ENCODE results near the gene IPCEF1. TPM values are rescaled to one million over a fixed set of nuclear protein-coding genes. Genes with fewer than 3 reads are reported as not detected.

The IPCEF1 gene
- total RNA-seq, 1 experiment from 2014 or later = 1.9 TPM

DNA sequence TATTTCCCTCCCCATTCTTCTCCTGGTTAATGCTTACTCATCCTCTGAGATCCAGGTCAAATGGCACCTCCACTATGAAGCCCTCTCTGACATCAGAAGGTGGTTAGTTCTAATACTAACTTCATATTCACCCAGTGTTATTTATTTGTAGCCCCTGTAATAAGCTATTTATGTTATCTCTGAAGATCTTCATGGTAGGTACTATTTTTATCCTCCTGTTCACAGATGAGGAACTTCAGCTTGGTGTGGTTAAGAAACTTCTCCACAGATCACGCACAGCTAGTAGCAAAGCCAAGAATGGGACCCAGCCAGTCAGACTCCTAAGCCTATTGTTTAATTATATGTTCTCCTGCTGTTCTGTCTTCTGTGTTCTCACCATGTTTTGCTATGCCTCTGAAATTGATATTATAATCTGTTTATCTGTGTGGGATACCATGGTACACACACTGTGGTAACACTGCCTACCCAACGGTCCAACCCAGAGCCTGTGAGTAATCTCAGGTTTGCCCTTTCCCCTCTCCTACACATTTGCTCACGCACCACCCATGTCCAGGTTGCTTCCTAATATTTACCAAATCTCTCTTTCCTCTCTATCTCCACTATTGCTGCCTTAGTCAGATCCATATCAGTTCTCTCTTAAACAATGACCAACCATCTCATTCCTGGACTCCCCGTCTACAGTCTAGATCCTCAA, 98.4 kb downstream of the IPCEF1 start:
- no peaks in the 10 kb centered on the region for H3K36me3 Mint-ChIP-seq (ENCODE audit: insufficient read depth, unreplicated experiment)
- H3K27ac Mint-ChIP-seq (ENCODE audit: unreplicated experiment) = no peak overlapping the region
- no peak overlapping the region for H3K4me3 Mint-ChIP-seq (ENCODE audit: unreplicated experiment)
- intact Hi-C loops (cut with micrococcal nuclease; ENCODE audit: unreplicated experiment) = no loop called here
- Histone ChIP-seq H3K36me3 (ENCODE audit: control insufficient read depth, insufficient read depth, low read length) (no peaks in the 10 kb centered on the region), H3K9me3 (peaks cover 9% of the 10 kb centered on the region; the same call in 1 of the 2 replicates), H3K4me1 (no peaks in the 10 kb centered on the region), H3K4me3 (ENCODE audit: low read depth, low read length) (no peak overlapping the region), H3K27me3 (replicated peaks; ENCODE audit: control insufficient read depth, insufficient read depth, low read length) (no peaks in the 10 kb centered on the region)
- peaks cover 29% of the 10 kb centered on the region for H3K9me3 Mint-ChIP-seq (ENCODE audit: unreplicated experiment)
- H3K4me1 Mint-ChIP-seq (ENCODE audit: low read depth, unreplicated experiment) = peaks cover 6% of the 10 kb centered on the region
- POLR2A ChIA-PET = no interaction called here
- TF ChIP-seq, protein P1, sequence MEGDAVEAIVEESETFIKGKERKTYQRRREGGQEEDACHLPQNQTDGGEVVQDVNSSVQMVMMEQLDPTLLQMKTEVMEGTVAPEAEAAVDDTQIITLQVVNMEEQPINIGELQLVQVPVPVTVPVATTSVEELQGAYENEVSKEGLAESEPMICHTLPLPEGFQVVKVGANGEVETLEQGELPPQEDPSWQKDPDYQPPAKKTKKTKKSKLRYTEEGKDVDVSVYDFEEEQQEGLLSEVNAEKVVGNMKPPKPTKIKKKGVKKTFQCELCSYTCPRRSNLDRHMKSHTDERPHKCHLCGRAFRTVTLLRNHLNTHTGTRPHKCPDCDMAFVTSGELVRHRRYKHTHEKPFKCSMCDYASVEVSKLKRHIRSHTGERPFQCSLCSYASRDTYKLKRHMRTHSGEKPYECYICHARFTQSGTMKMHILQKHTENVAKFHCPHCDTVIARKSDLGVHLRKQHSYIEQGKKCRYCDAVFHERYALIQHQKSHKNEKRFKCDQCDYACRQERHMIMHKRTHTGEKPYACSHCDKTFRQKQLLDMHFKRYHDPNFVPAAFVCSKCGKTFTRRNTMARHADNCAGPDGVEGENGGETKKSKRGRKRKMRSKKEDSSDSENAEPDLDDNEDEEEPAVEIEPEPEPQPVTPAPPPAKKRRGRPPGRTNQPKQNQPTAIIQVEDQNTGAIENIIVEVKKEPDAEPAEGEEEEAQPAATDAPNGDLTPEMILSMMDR (IDR thresholded peaks at IDR 0.05; ENCODE audit: insufficient read depth in 1 of 2, low read depth in 1 of 2, low read length in 1 of 2, severe bottlenecking in 1 of 2, unreplicated experiment in 1 of 2) = no peak
- no TSS peak for BruUV-seq (replicated peaks)
- no peaks in the 10 kb centered on the region for H3K27me3 Mint-ChIP-seq (ENCODE audit: insufficient read depth, unreplicated experiment)
- DNase-seq = no peak
- CTCF ChIA-PET = no interaction called here

DNA sequence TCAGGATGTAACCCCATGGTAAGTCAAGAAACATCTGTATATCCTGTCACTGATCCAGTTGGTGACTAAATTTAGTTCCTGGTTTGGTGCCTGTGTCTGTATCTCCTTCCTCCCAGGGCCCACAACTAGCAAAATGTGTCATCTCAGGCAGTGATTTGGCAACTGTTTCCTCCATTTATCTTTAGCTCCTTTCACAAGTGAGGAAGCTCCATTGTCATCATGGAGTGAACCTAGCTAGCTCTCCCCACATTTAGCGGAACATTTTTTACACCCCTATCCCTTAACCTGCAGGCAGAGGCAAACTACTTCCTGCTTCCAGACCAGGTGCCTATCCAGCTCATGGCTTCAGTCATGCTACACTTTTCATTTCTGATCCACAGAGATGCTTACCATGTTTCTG, 99.5 kb downstream of the IPCEF1 start:
- CTCF ChIA-PET = no interaction called here
- Histone ChIP-seq H3K36me3 (ENCODE audit: control insufficient read depth, insufficient read depth, low read length) (no peaks in the 10 kb centered on the region), H3K9me3 (peaks cover 9% of the 10 kb centered on the region; the same call in 1 of the 2 replicates), H3K4me3 (ENCODE audit: low read depth, low read length) (no peak overlapping the region), H3K4me1 (no peaks in the 10 kb centered on the region), H3K27me3 (replicated peaks; ENCODE audit: control insufficient read depth, insufficient read depth, low read length) (no peaks in the 10 kb centered on the region)
- intact Hi-C loops (cut with micrococcal nuclease; ENCODE audit: unreplicated experiment) = no loop called here
- Mint-ChIP-seq H3K9me3 (ENCODE audit: unreplicated experiment) (peaks cover 29% of the 10 kb centered on the region), H3K4me3 (ENCODE audit: unreplicated experiment) (no peak overlapping the region), H3K36me3 (ENCODE audit: insufficient read depth, unreplicated experiment) (no peaks in the 10 kb centered on the region), H3K4me1 (ENCODE audit: low read depth, unreplicated experiment) (peaks cover 6% of the 10 kb centered on the region), H3K27ac (ENCODE audit: unreplicated experiment) (no peak overlapping the region), H3K27me3 (ENCODE audit: insufficient read depth, unreplicated experiment) (peaks cover 2% of the 10 kb centered on the region)
- TF ChIP-seq, protein P1 (IDR thresholded peaks at IDR 0.05; ENCODE audit: insufficient read depth in 1 of 2, low read depth in 1 of 2, low read length in 1 of 2, severe bottlenecking in 1 of 2, unreplicated experiment in 1 of 2) = no peak
- POLR2A ChIA-PET = no interaction called here
- DNase-seq = no peak
- no TSS peak for BruUV-seq (replicated peaks)

- Histone ChIP-seq H3K9me3 (peaks cover 9% of the 10 kb centered on the region; the same call in 1 of the 2 replicates), H3K4me1 (no peaks in the 10 kb centered on the region), H3K36me3 (ENCODE audit: control insufficient read depth, insufficient read depth, low read length) (no peaks in the 10 kb centered on the region), H3K4me3 (ENCODE audit: low read depth, low read length) (no peak overlapping the region), H3K27me3 (replicated peaks; ENCODE audit: control insufficient read depth, insufficient read depth, low read length) (no peaks in the 10 kb centered on the region; the same call in 1 of the 2 replicates)
- no peaks in the 10 kb centered on the region for H3K36me3 Mint-ChIP-seq (ENCODE audit: insufficient read depth, unreplicated experiment)
- POLR2A ChIA-PET = no interaction called here
- peaks cover 29% of the 10 kb centered on the region for H3K9me3 Mint-ChIP-seq (ENCODE audit: unreplicated experiment)
- H3K4me1 Mint-ChIP-seq (ENCODE audit: low read depth, unreplicated experiment) = no peaks in the 10 kb centered on the region
- BruUV-seq (replicated peaks) = no TSS peak
- TF ChIP-seq, protein P1 (IDR thresholded peaks at IDR 0.05; ENCODE audit: insufficient read depth in 1 of 2, low read depth in 1 of 2, low read length in 1 of 2, severe bottlenecking in 1 of 2, unreplicated experiment in 1 of 2) = no peak
- CTCF ChIA-PET = no interaction called here
- intact Hi-C loops (cut with micrococcal nuclease; ENCODE audit: unreplicated experiment) = no loop called here
- no peak for DNase-seq
- no peak overlapping the region for H3K27ac Mint-ChIP-seq (ENCODE audit: unreplicated experiment)
- no peak overlapping the region for H3K4me3 Mint-ChIP-seq (ENCODE audit: unreplicated experiment)
- H3K27me3 Mint-ChIP-seq (ENCODE audit: insufficient read depth, unreplicated experiment) = peaks cover 3% of the 10 kb centered on the region
Measured at GRCh38 chr6:154252678-154253077, 103.9 kb downstream of the IPCEF1 start.
